ENCODE results near the gene MYO10.

MYO10 gene

GRCh38 chr5:16906255-16906654, 29.8 kb downstream of the MYO10 start:
- TF ChIP-seq CTCF (IDR thresholded peaks at IDR 0.05; ENCODE audit: low read depth, low read length) = no peak
- H3K4me3 ChIP-seq (ENCODE audit: low read depth, low read length) = no peak overlapping the region

- TF ChIP-seq CTCF (IDR thresholded peaks at IDR 0.05; ENCODE audit: low read depth, low read length) = no peak
- H3K4me3 ChIP-seq (ENCODE audit: low read depth, low read length) = no peak overlapping the region
Observed at GRCh38 chr5:16903480-16904300, 32.4 kb downstream of the MYO10 start.

GRCh38 chr5:16902846-16903245, 33.2 kb downstream of the MYO10 start:
- no peak overlapping the region for H3K4me3 ChIP-seq (ENCODE audit: low read depth, low read length)
- TF ChIP-seq CTCF (IDR thresholded peaks at IDR 0.05; ENCODE audit: low read depth, low read length) = no peak

- H3K4me3 ChIP-seq (ENCODE audit: low read depth, low read length) = no peak overlapping the region
- no peak for TF ChIP-seq CTCF (IDR thresholded peaks at IDR 0.05; ENCODE audit: low read depth, low read length)
Observed at GRCh38 chr5:16901021-16901644, 35.0 kb downstream of the MYO10 start.

- H3K4me3 ChIP-seq (ENCODE audit: low read depth, low read length) = no peak overlapping the region
- no peak for TF ChIP-seq CTCF (IDR thresholded peaks at IDR 0.05; ENCODE audit: low read depth, low read length)
Observed at GRCh38 chr5:16899171-16899570, 36.9 kb downstream of the MYO10 start.

GRCh38 chr5:16897800-16898199, 38.3 kb downstream of the MYO10 start:
- no peak overlapping the region for H3K4me3 ChIP-seq (ENCODE audit: low read depth, low read length)
- TF ChIP-seq CTCF (IDR thresholded peaks at IDR 0.05; ENCODE audit: low read depth, low read length) = no peak

- no peak for TF ChIP-seq CTCF (IDR thresholded peaks at IDR 0.05; ENCODE audit: low read depth, low read length)
- no peak overlapping the region for H3K4me3 ChIP-seq (ENCODE audit: low read depth, low read length)
Observed at GRCh38 chr5:16897284-16897704, 38.8 kb downstream of the MYO10 start.
